Dedifferentiated amniotic fluid mesenchymal stem cell (primary cell): ENCODE measurements around the gene ZNF687.

Experiments
- DNase-seq: peaks from one replicate; pipeline ENCODE4 v3.0.0-alpha.2; 2016; ENCODE audit errors: extremely low spot score

ZNF687 gene

GRCh38 chr1:151312826-151313225 is 30.7 kb downstream of the ZNF687 start:
- DNase-seq, result no peak

- DNase-seq, result no peak
Measured at GRCh38 chr1:151313501-151313900, 31.4 kb downstream of the ZNF687 start.

- peak; percentile 67 for DNase-seq
Measured at GRCh38 chr1:151314137-151314875, 32.2 kb downstream of the ZNF687 start.

- no peak for DNase-seq
Measured at GRCh38 chr1:151315565-151316235, 33.6 kb downstream of the ZNF687 start.

GRCh38 chr1:151318975-151319374 is 36.9 kb downstream of the ZNF687 start:
- no peak for DNase-seq

GRCh38 chr1:151324390-151324930 is 42.4 kb downstream of the ZNF687 start:
- no peak for DNase-seq

- no peak for DNase-seq
Measured at GRCh38 chr1:151325231-151325630, 43.1 kb downstream of the ZNF687 start.

- DNase-seq, result no peak
Measured at GRCh38 chr1:151325646-151326429, 43.7 kb downstream of the ZNF687 start.

- DNase-seq, result peak; percentile 46
Measured at GRCh38 chr1:151326619-151327222, 44.6 kb downstream of the ZNF687 start.

GRCh38 chr1:151327223-151327902 is 45.3 kb downstream of the ZNF687 start, which contains the start of gene PI4KB:
PI4KB (minus strand) TSS chr1:151327416; CDS start chr1:151316481, 10,935 bp downstream.
- DNase-seq, result peak; percentile 99

- DNase-seq, result no peak
Measured at GRCh38 chr1:151327903-151328674, 46.0 kb downstream of the ZNF687 start.

- no peak for DNase-seq
Measured at GRCh38 chr1:151334822-151335221, 52.7 kb downstream of the ZNF687 start.

GRCh38 chr1:151336556-151336955 is 54.5 kb downstream of the ZNF687 start:
- DNase-seq, result no peak

- peak; percentile 87 for DNase-seq
Measured at GRCh38 chr1:151340870-151341754, 59.0 kb downstream of the ZNF687 start.
